ENCODE measurements around the gene MRAS.

DNA sequence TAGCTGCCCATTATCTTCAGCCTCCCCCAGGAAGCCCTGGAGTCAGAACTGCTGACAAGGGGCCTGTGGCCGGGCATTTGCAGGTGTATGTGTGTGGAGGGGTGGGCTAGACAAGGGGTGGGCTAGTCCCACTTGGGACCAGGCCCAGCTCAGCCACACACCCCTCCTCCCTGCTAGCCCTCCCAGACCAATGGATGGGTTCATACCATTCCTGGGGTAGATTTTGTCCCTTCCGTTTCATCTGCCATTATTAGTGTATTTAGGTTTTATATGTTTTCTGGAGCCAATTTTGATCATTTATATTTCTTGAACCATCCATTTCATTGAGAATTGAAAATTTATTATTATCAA lies 42.2 kb downstream of the MRAS start:
- TF ChIP-seq POLR2A (IDR thresholded peaks at IDR 0.05; ENCODE audit: low read length), result no peak
- no peak for TF ChIP-seq GATA1 (IDR thresholded peaks at IDR 0.05; ENCODE audit: low read depth, low read length)

All from erythroblast (primary cell).